ENCODE data around the gene CALHM6. TPM values are rescaled to one million over a fixed set of nuclear protein-coding genes. Genes with fewer than 3 reads are reported as not detected.

CALHM6 gene
- 1 to 10 TPM; 2.3 to 3.1 TPM for total RNA-seq

GRCh38 chr6:116461331-116461931, at the start of gene CALHM6:
Gene CALHM6, plus strand, starts transcription at chr6:116461375. Its CDS starts 555 bp downstream, at chr6:116461930.
- Histone ChIP-seq H3K4me3 (peak within 1 kb of the TSS; percentile 21 to 57), H3K27ac (peak within 1 kb of the TSS in 1 of 2 donors; percentile 26), H3K36me3 (no peaks in the 10 kb centered on the region), H3K4me1 (no peaks in the 10 kb centered on the region), H3K27me3 (no peaks in the 10 kb centered on the region), H3K9me3 (no peaks in the 10 kb centered on the region)
- TF ChIP-seq CTCF (IDR thresholded peaks at IDR 0.05) = no peak
- DNase-seq (ENCODE audit: low spot score) = no peak

- no peak for DNase-seq (ENCODE audit: low spot score)
- TF ChIP-seq CTCF (IDR thresholded peaks at IDR 0.05) = no peak
- no peaks in the 10 kb centered on the region for H3K36me3 ChIP-seq
- H3K4me1 ChIP-seq = peaks cover 0 to 41% of the 10 kb centered on the region in 2 donors
- no peak overlapping the region for H3K4me3 ChIP-seq
- H3K9me3 ChIP-seq = no peaks in the 10 kb centered on the region
- peak overlapping the region in 1 of 2 donors; percentile 32 for H3K27ac ChIP-seq
- no peaks in the 10 kb centered on the region for H3K27me3 ChIP-seq
Measured at GRCh38 chr6:116412270-116412669, 48.9 kb upstream of the CALHM6 start.

GRCh38 chr6:116413357-116413756, 47.8 kb upstream of the CALHM6 start:
- H3K36me3 ChIP-seq = no peaks in the 10 kb centered on the region
- H3K9me3 ChIP-seq = no peaks in the 10 kb centered on the region
- no peak for TF ChIP-seq CTCF (IDR thresholded peaks at IDR 0.05)
- DNase-seq (ENCODE audit: low spot score) = no peak
- H3K27ac ChIP-seq = no peak overlapping the region
- no peaks in the 10 kb centered on the region for H3K27me3 ChIP-seq
- peaks cover 0 to 41% of the 10 kb centered on the region in 2 donors for H3K4me1 ChIP-seq
- H3K4me3 ChIP-seq = no peak overlapping the region

- no peak for TF ChIP-seq CTCF (IDR thresholded peaks at IDR 0.05)
- H3K4me1 ChIP-seq = peaks cover 0 to 5% of the 10 kb centered on the region in 2 donors
Measured at GRCh38 chr6:116417661-116418060, 43.5 kb upstream of the CALHM6 start.

GRCh38 chr6:116419069-116419786, 41.9 kb upstream of the CALHM6 start:
- Histone ChIP-seq H3K4me3 (no peak overlapping the region), H3K27ac (no peak overlapping the region), H3K9me3 (no peaks in the 10 kb centered on the region), H3K36me3 (no peaks in the 10 kb centered on the region), H3K27me3 (no peaks in the 10 kb centered on the region), H3K4me1 (peaks cover 0 to 8% of the 10 kb centered on the region in 2 donors)
- no peak for DNase-seq (ENCODE audit: low spot score)
- TF ChIP-seq CTCF (IDR thresholded peaks at IDR 0.05) = no peak

More at GRCh38 chr6:116417661-116418060, 43.5 kb upstream of the CALHM6 start:
- no peaks in the 10 kb centered on the region for H3K27me3 ChIP-seq
- H3K27ac ChIP-seq = no peak overlapping the region
- no peak for DNase-seq (ENCODE audit: low spot score)
- H3K36me3 ChIP-seq = no peaks in the 10 kb centered on the region
- H3K4me3 ChIP-seq = no peak overlapping the region
- H3K9me3 ChIP-seq = no peaks in the 10 kb centered on the region

All from right atrium auricular region (tissue), 2 donors.